ENCODE data around the gene TEX11.

DNA sequence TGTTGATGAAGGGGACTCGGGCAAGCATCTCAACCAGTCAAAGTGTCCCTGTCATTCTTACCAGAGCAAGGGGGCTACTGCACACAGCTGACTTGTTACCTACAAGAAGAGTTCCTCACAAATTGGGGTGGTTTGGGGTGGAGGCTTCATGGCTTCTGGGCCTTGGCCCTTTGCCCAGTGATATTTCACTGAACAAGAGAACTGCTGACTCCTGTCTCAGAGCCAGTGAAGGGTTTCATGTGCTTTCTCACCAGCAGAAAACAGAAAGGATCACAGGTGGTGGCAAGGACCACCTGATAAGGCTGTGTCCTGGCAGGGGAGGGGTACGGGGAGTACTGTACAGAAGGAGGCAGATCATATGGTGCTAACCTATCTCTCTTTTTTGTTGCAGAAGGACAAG lies 410.4 kb downstream of the TEX11 start:
- TF ChIP-seq, protein P1, sequence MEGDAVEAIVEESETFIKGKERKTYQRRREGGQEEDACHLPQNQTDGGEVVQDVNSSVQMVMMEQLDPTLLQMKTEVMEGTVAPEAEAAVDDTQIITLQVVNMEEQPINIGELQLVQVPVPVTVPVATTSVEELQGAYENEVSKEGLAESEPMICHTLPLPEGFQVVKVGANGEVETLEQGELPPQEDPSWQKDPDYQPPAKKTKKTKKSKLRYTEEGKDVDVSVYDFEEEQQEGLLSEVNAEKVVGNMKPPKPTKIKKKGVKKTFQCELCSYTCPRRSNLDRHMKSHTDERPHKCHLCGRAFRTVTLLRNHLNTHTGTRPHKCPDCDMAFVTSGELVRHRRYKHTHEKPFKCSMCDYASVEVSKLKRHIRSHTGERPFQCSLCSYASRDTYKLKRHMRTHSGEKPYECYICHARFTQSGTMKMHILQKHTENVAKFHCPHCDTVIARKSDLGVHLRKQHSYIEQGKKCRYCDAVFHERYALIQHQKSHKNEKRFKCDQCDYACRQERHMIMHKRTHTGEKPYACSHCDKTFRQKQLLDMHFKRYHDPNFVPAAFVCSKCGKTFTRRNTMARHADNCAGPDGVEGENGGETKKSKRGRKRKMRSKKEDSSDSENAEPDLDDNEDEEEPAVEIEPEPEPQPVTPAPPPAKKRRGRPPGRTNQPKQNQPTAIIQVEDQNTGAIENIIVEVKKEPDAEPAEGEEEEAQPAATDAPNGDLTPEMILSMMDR (IDR thresholded peaks at IDR 0.05) = no peak
- TF ChIP-seq POLR2A (IDR thresholded peaks at IDR 0.05) (no peak), POLR2AphosphoS5 (IDR thresholded peaks at IDR 0.05) (no peak)
